GM18508 (cell line): ENCODE data around the gene ADAMTS2.

Source experiments
- ATAC-seq: cut with Tn5 transposase; IDR thresholded peaks from one replicate; pipeline ENCODE4 v1.9.1; 2021; ENCODE audit warnings: moderate number of reproducible peaks; ENCODE audit not compliant: insufficient read depth, unreplicated experiment

The ADAMTS2 gene

GRCh38 chr5:179208706-179209358 is 136.4 kb downstream of the ADAMTS2 start:
- no peak for ATAC-seq

- no peak for ATAC-seq
These were observed 137.1 kb downstream of the ADAMTS2 start for GRCh38 chr5:179207920-179208705.

- ATAC-seq = no peak
These were observed 137.8 kb downstream of the ADAMTS2 start for GRCh38 chr5:179207470-179207869.

- ATAC-seq = no peak
These were observed 138.9 kb downstream of the ADAMTS2 start for GRCh38 chr5:179206366-179206765.

- no peak for ATAC-seq
These were observed 140.0 kb downstream of the ADAMTS2 start for GRCh38 chr5:179205277-179205676.

- ATAC-seq = no peak
These were observed 140.7 kb downstream of the ADAMTS2 start for GRCh38 chr5:179204572-179204971.

GRCh38 chr5:179203248-179203647 is 142.0 kb downstream of the ADAMTS2 start:
- ATAC-seq = no peak

GRCh38 chr5:179201986-179202385 is 143.3 kb downstream of the ADAMTS2 start:
- ATAC-seq = no peak

GRCh38 chr5:179199246-179199645 is 146.0 kb downstream of the ADAMTS2 start:
- ATAC-seq = no peak

GRCh38 chr5:179198825-179199224 is 146.4 kb downstream of the ADAMTS2 start:
- no peak for ATAC-seq

GRCh38 chr5:179196405-179197079 is 148.7 kb downstream of the ADAMTS2 start:
- ATAC-seq = no peak

GRCh38 chr5:179195561-179196404 is 149.5 kb downstream of the ADAMTS2 start:
- ATAC-seq = no peak

GRCh38 chr5:179194941-179195381 is 150.3 kb downstream of the ADAMTS2 start:
- no peak for ATAC-seq

- ATAC-seq = no peak
These were observed 150.9 kb downstream of the ADAMTS2 start for GRCh38 chr5:179194201-179194910.

- no peak for ATAC-seq
These were observed 151.5 kb downstream of the ADAMTS2 start for GRCh38 chr5:179193746-179194145.

GRCh38 chr5:179192891-179193470 is 152.3 kb downstream of the ADAMTS2 start:
- ATAC-seq = no peak

- ATAC-seq = no peak
These were observed 152.9 kb downstream of the ADAMTS2 start for GRCh38 chr5:179192185-179192890.

- ATAC-seq = no peak
These were observed 153.6 kb downstream of the ADAMTS2 start for GRCh38 chr5:179191506-179192184.
